Measurements from ENCODE around the gene SLX4IP. TPM values are rescaled to one million over a fixed set of nuclear protein-coding genes. Genes with fewer than 3 reads are reported as not detected.

The SLX4IP gene
- polyA plus RNA-seq, 2 of the 4 experiments (the other 2 are of a cell fraction): 3.4 to 7.5 TPM

- TF ChIP-seq SREBF2 (IDR thresholded peaks at IDR 0.05) (no peak), EHMT2 (IDR thresholded peaks at IDR 0.05; ENCODE audit: low read depth) (no peak), FOSL2 (IDR thresholded peaks at IDR 0.05) (no peak), FOSL2 (CRISPR knock-in tag; IDR thresholded peaks at IDR 0.05) (no peak), JUN (IDR thresholded peaks at IDR 0.05) (no peak), RNF2 (IDR thresholded peaks at IDR 0.05; ENCODE audit: borderline replicate concordance, low read depth) (no peak), ESRRA (IDR thresholded peaks at IDR 0.05; ENCODE audit: borderline replicate concordance, low read length) (no peak), RFX5 (IDR thresholded peaks at IDR 0.05) (no peak), NFE2L2 (conservative IDR thresholded peaks at IDR 0.05; ENCODE audit: low read length) (no peak), POLR2A (IDR thresholded peaks at IDR 0.05; ENCODE audit: low read length) (no peak), HMGXB4 (CRISPR knock-in tag; IDR thresholded peaks at IDR 0.05; ENCODE audit: borderline replicate concordance) (no peak), CBX2 (IDR thresholded peaks at IDR 0.05; ENCODE audit: borderline replicate concordance, low read depth) (no peak), TFCP2L1 (CRISPR knock-in tag; IDR thresholded peaks at IDR 0.05) (no peak), REST (IDR thresholded peaks at IDR 0.05) (no peak)
- peak overlapping the region in 1 of 2 experiments; percentile 9; a peak in 1 of 6 replicates for H3K27ac ChIP-seq
- ATAC-seq (no peak), FAIRE-seq (peak; percentile 39), DNase-seq (ENCODE audit: low read depth in 1 of 2, low spot score in 1 of 2) (no peak)
- H3K4me3 ChIP-seq: no peak overlapping the region
- POLR2A ChIA-PET: no interaction called here
- H3K9me3 ChIP-seq: no peaks in the 10 kb centered on the region
- CTCF ChIA-PET: interaction anchor here (0.9 to 1.0 kb wide), 2 partner anchors 14 to 17 kb away, joined by 3 read pairs; no protein-coding TSS in a partner anchor
- no peak overlapping the region for H3K4me2 ChIP-seq
- peaks cover 52% of the 10 kb centered on the region for H3K4me1 ChIP-seq
- 74% methylated on average over 4 of the region's 4 CpGs for WGBS (ENCODE audit: missing lambda C conversion rate)
Measured at GRCh38 chr20:10519361-10520046, 84.4 kb downstream of the SLX4IP start.

- no peak for DNase-seq (ENCODE audit: low read depth in 1 of 2, low spot score in 1 of 2)
- POLR2A ChIA-PET: interaction anchor here (1.3 kb wide), 1 partner anchor 86 kb away, joined by 7 read pairs; the partner anchor contains the start of genes MKKS and SLX4IP
- CTCF ChIA-PET: interaction anchor here (1.3 kb wide), 1 partner anchor 12 kb away, joined by 3 read pairs; no protein-coding TSS in a partner anchor
- Histone ChIP-seq H3K4me1 (peaks cover 55% of the 10 kb centered on the region), H3K4me2 (peak overlapping the region; percentile 65), H3K27ac (peak overlapping the region; percentile 55 to 70), H3K4me3 (no peak overlapping the region), H3K9me3 (no peaks in the 10 kb centered on the region)
- no peak for TF ChIP-seq POLR2AphosphoS2 (conservative IDR thresholded peaks at IDR 0.05; ENCODE audit: low read length)
- peak; percentile 70 for FAIRE-seq
- ATAC-seq: no peak
Measured at GRCh38 chr20:10520528-10520927, 85.4 kb downstream of the SLX4IP start.

- no peaks in the 10 kb centered on the region for H3K9me3 ChIP-seq
- CTCF ChIA-PET: interaction anchor here (0.6 to 1.8 kb wide), 7 partner anchors 10 to 904 kb away, joined by 3 to 6 read pairs (median 3); no protein-coding TSS in a partner anchor
- peak overlapping the region; percentile 55 to 70 for H3K27ac ChIP-seq
- FAIRE-seq: peak; percentile 61
- WGBS (ENCODE audit: missing lambda C conversion rate): 35% methylated on average over 5 of the region's 5 CpGs
- H3K4me3 ChIP-seq: no peak overlapping the region
- peak; percentile 43 to 55 for DNase-seq (ENCODE audit: low read depth in 1 of 2, low spot score in 1 of 2)
- peak; percentile 29; the same call in 1 of the 2 replicates for TF ChIP-seq FOSL2 (IDR thresholded peaks at IDR 0.05)
- TF ChIP-seq FOSL2 (CRISPR knock-in tag; IDR thresholded peaks at IDR 0.05): peak; percentile 59
- no peak for TF ChIP-seq ZSCAN20 (CRISPR knock-in tag; IDR thresholded peaks at IDR 0.05)
- H3K4me1 ChIP-seq: peaks cover 55% of the 10 kb centered on the region
- POLR2A ChIA-PET: interaction anchor here (1.3 kb wide), 1 partner anchor 87 kb away, joined by 7 read pairs; the partner anchor contains the start of genes MKKS and SLX4IP
- peak overlapping the region; percentile 65 for H3K4me2 ChIP-seq
- peak; percentile 55 to 83; a peak in 5 of 6 replicates for ATAC-seq
Measured at GRCh38 chr20:10521068-10521831, 86.1 kb downstream of the SLX4IP start.
